Endothelial cell of umbilical vein (primary cell): ENCODE results near the gene LEPROT. TPM values are rescaled to one million over a fixed set of nuclear protein-coding genes. Genes with fewer than 3 reads are reported as not detected.
"Not testable (repeated sequence)": the region's sequence is repeated elsewhere in the genome, so short reads cannot be mapped to it uniquely, and the experiment has no call there.

ENCODE experiments used
- BruUV-seq: library from RNA; stranded (reverse); fragments of 400-500 nt; replicated peaks from 2 replicates; lab custom pipeline; 2021; lab: Mats Ljungman, UMichigan
- CTCF ChIA-PET: fragments of 300-600, 350-600 bp; sonication (Branson Sonifier 250); formaldehyde crosslinking; loops from one replicate; lab custom pipeline; 2021; ENCODE audit warnings: antibody characterized with exemption, inconsistent platforms; lab: Charles Lee
- POLR2A ChIA-PET: fragments of 300-600, 350-600 bp; sonication (Branson Sonifier 250); formaldehyde crosslinking; loops from one replicate; lab custom pipeline; 2021; ENCODE audit warnings: antibody characterized with exemption, inconsistent platforms; lab: Charles Lee
- DNase-seq: peaks from one replicate; pipeline ENCODE4 v3.0.0-alpha.2; 2011; ENCODE audit warnings: low read depth, low spot score
- FAIRE-seq: peaks from 2 replicates; lab custom pipeline; 2011; peaks lifted over from hg19 to GRCh38; lab: Jason Lieb, UNC
- H2AFZ ChIP-seq: 2 replicates; pipeline ENCODE4 v1.6.0; 2012; ENCODE audit warnings: low read depth, low read length, control low read depth, inconsistent platforms
- H3K27ac ChIP-seq: 2 replicates; pipeline ENCODE4 v1.5.1; 2011; ENCODE audit warnings: low read depth, mild to moderate bottlenecking, control low read depth, low read length, moderate library complexity; ENCODE audit not compliant: insufficient read depth
- H3K27me3 ChIP-seq, 2 experiments: 2 replicates each; pipeline versions ENCODE4 v1.6.0 to v1.6.1; 2011; ENCODE audit warnings: low read length in 2 of 2, mixed read lengths in 1 of 2; ENCODE audit not compliant: control insufficient read depth in 2 of 2, insufficient read depth in 2 of 2
- H3K36me3 ChIP-seq, 2 experiments: 2 replicates in 1 of 2; 3 replicates in 1 of 2; pipeline ENCODE4 v1.5.1; 2011; ENCODE audit warnings: low read length in 2 of 2, mild to moderate bottlenecking in 1 of 2, moderate library complexity in 1 of 2; ENCODE audit not compliant: control insufficient read depth in 2 of 2, insufficient read depth in 2 of 2; ENCODE audit errors: extremely low read depth in 1 of 2
- H3K4me1 ChIP-seq: 3 replicates; pipeline ENCODE4 v1.5.1; 2011; ENCODE audit warnings: mild to moderate bottlenecking, low read length; ENCODE audit not compliant: control insufficient read depth, insufficient read depth; ENCODE audit errors: extremely low read depth
- H3K4me2 ChIP-seq: 2 replicates; pipeline ENCODE4 v1.6.1; 2011; ENCODE audit warnings: low read length, control low read depth, mixed read lengths; ENCODE audit not compliant: insufficient read depth
- H3K4me3 ChIP-seq, 3 experiments: fragments of 200-600 bp in 1 of 3; sonication (generic), shearing (Covaris generic) in 1 of 3; replicated peaks in 1 of 3; 2 replicates each; pipeline ENCODE4 v1.5.1; 2011 to 2016; ENCODE audit warnings: control low read depth in 3 of 3, low read length in 3 of 3, mild to moderate bottlenecking in 2 of 3, inconsistent platforms in 1 of 3, low read depth in 1 of 3, moderate library complexity in 1 of 3; ENCODE audit not compliant: insufficient read depth in 1 of 3
- H3K79me2 ChIP-seq: 2 replicates; pipeline ENCODE4 v1.6.0; 2012; ENCODE audit warnings: low read length, inconsistent platforms; ENCODE audit not compliant: control insufficient read depth, insufficient read depth
- H3K9ac ChIP-seq: replicated peaks from 2 replicates; pipeline ENCODE3; 2011; ENCODE audit warnings: low read length, control low read depth; ENCODE audit not compliant: insufficient read depth; ENCODE audit errors: extremely low read depth
- H3K9me1 ChIP-seq: replicated peaks from 3 replicates; pipeline ENCODE4 v1.6.0; 2011; ENCODE audit warnings: mild to moderate bottlenecking, low read length; ENCODE audit not compliant: control insufficient read depth, insufficient read depth; ENCODE audit errors: extremely low read depth
- H3K9me3 ChIP-seq: replicated peaks from 2 replicates; pipeline ENCODE4 v1.5.1; 2012; ENCODE audit warnings: low read length, inconsistent platforms; ENCODE audit not compliant: control insufficient read depth, insufficient read depth
- H4K20me1 ChIP-seq: replicated peaks from 2 replicates; pipeline ENCODE3; 2011; ENCODE audit warnings: mild to moderate bottlenecking, low read length; ENCODE audit not compliant: control insufficient read depth, insufficient read depth; ENCODE audit errors: extremely low read depth
- CTCF ChIP-seq, 2 donors: IDR thresholded peaks; 1 replicate in 1 of 2; 2 replicates in 1 of 2; pipeline ENCODE4 v1.5.1; 2011; ENCODE audit warnings: low read length in 2 of 2, mild to moderate bottlenecking in 2 of 2, moderate library complexity in 2 of 2, control low read depth in 1 of 2, inconsistent platforms in 1 of 2, low read depth in 1 of 2; ENCODE audit not compliant: insufficient read depth in 1 of 2; ENCODE audit errors: extremely low read depth in 1 of 2
- EZH2 ChIP-seq: IDR thresholded peaks from 2 replicates; pipeline ENCODE4 v1.6.1; 2012; ENCODE audit warnings: borderline replicate concordance, low read depth, mild to moderate bottlenecking, moderate library complexity, low read length, inconsistent platforms; ENCODE audit not compliant: severe bottlenecking
- FOS ChIP-seq: IDR thresholded peaks from 2 replicates; pipeline ENCODE4 v1.6.1; 2011; ENCODE audit warnings: mild to moderate bottlenecking, low read length, moderate library complexity, borderline replicate concordance; ENCODE audit not compliant: insufficient read depth
- GATA2 ChIP-seq: IDR thresholded peaks from 2 replicates; pipeline ENCODE4 v1.7.0; 2011; ENCODE audit warnings: low read depth, mild to moderate bottlenecking, moderate library complexity, mixed read lengths, low read length; ENCODE audit not compliant: insufficient read length, insufficient read depth
- JUN ChIP-seq: IDR thresholded peaks from 2 replicates; pipeline ENCODE4 v1.6.1; 2011; ENCODE audit warnings: borderline replicate concordance, low read depth; ENCODE audit not compliant: insufficient read length, insufficient read depth
- MAX ChIP-seq: IDR thresholded peaks from 2 replicates; pipeline ENCODE4 v1.6.1; 2011; ENCODE audit not compliant: insufficient read depth, insufficient read length
- MYC ChIP-seq: IDR thresholded peaks from one replicate; pipeline ENCODE4 v1.6.1; 2011; ENCODE audit warnings: mild to moderate bottlenecking, low read depth, low read length
- POLR2A ChIP-seq: IDR thresholded peaks from 2 replicates; pipeline ENCODE4 v1.6.1; 2012; ENCODE audit warnings: low read depth, mild to moderate bottlenecking, control low read depth, low read length
- POLR2AphosphoS5 ChIP-seq: IDR thresholded peaks from 2 replicates; pipeline ENCODE4 v1.6.1; 2012; ENCODE audit warnings: low read depth, mild to moderate bottlenecking, control low read depth, low read length, moderate library complexity; ENCODE audit not compliant: insufficient read depth
- dilution Hi-C: fragments of 300-500 bp; cut with MboI; formaldehyde crosslinking; loops from one replicate; pipeline ENCODE4 v1.15.0; 2019; ENCODE audit warnings: low sequenced_read_pairs; ENCODE audit not compliant: extremely low pct_ligation_motif_present
- intact Hi-C: fragments of 100-400 bp; cut with micrococcal nuclease; formaldehyde crosslinking; loops from one replicate; pipeline ENCODE4 v1.10.0; 2022
- polyA plus RNA-seq, 4 experiments: library from polyadenylated mRNA; depleted of rRNA in 3 of 4; stranded (reverse) in 3 of 4; unstranded in 1 of 4; fragments of >200 nt; gene quantifications; 2 replicates each; pipeline versions ENCODE4 v1.2.1 to v1.2.3, GENCODE V29; 2011 to 2012; ENCODE audit warnings: missing spikeins in 1 of 4
- total RNA-seq: library from RNA; stranded (reverse); gene quantifications from 2 replicates; pipeline ENCODE4 v1.2.3, GENCODE V29; 2021

LEPROT gene
- total and polyA plus RNA-seq, 2 donors (not counting 3 experiments of a cell fraction or from before 2014, with no cell fraction given), result 80.6 to 94.8 TPM

GRCh38 chr1:65449214-65449823 lies 28.9 kb downstream of the LEPROT start:
- H3K9ac ChIP-seq, result no peak overlapping the region
- no TSS peak for BruUV-seq
- POLR2A ChIA-PET, result no interaction called here

GRCh38 chr1:65455678-65456077 lies 35.2 kb downstream of the LEPROT start:
- FAIRE-seq, BruUV-seq, intact Hi-C loops, H3K4me3 ChIP-seq, H4K20me1 ChIP-seq, H3K36me3 ChIP-seq, H3K79me2 ChIP-seq, H3K27me3 ChIP-seq, H3K27ac ChIP-seq, H3K9me3 ChIP-seq, dilution Hi-C loops, POLR2A ChIA-PET, H3K9ac ChIP-seq, CTCF ChIA-PET, DNase-seq, H3K4me2 ChIP-seq, H3K9me1 ChIP-seq, H2AFZ ChIP-seq, H3K4me1 ChIP-seq: not testable (repeated sequence)

More at GRCh38 chr1:65449214-65449823, 28.9 kb downstream of the LEPROT start:
- TF ChIP-seq MAX (no peak), POLR2A (no peak), FOS (no peak), EZH2 (no peak), MYC (no peak), GATA2 (no peak), CTCF (IDR thresholded peaks at IDR 0.05; ENCODE audit: extremely low read depth in 1 of 2, insufficient read depth in 1 of 2, low read depth in 1 of 2, low read length in 2 of 2) (no peak), JUN (no peak), POLR2AphosphoS5 (no peak)
- Histone ChIP-seq H3K4me1 (no peaks in the 10 kb centered on the region), H3K79me2 (no peaks in the 10 kb centered on the region), H4K20me1 (no peaks in the 10 kb centered on the region), H3K36me3 (no peaks in the 10 kb centered on the region), H2AFZ (no peak overlapping the region), H3K27me3 (no peaks in the 10 kb centered on the region), H3K27ac (no peak overlapping the region), H3K9me3 (no peaks in the 10 kb centered on the region), H3K4me3 (no peak overlapping the region), H3K4me2 (no peak overlapping the region), H3K9me1 (no peaks in the 10 kb centered on the region)
- dilution Hi-C loops, result no loop called here
- CTCF ChIA-PET, result interaction anchor here (0.7 to 1.6 kb wide), 8 partner anchors 9 to 239 kb away, joined by 3 to 8 read pairs (median 4); no protein-coding TSS in a partner anchor
- no peak for FAIRE-seq
- intact Hi-C loops, result no loop called here
- DNase-seq, result no peak
